Esophagus squamous epithelium (tissue), 4 donors: ENCODE measurements around the gene TBX2.

Experiments used
- POLR2A ChIP-seq, 4 donors: fragments of 450-650 bp; IDR thresholded peaks; one replicate each; pipeline ENCODE4 v1.6.1; 2017; ENCODE audit warnings: antibody characterized with exemption in 4 of 4, mild to moderate bottlenecking in 4 of 4, moderate library complexity in 3 of 4
- TF ChIP-seq, protein P1 (sequence below), 6 experiments: fragments of 450-650 bp in 4 of 6; fragments of 200-600 bp in 2 of 6; sonication (generic) in 2 of 6; IDR thresholded peaks; one replicate each; pipeline ENCODE4 v1.5.1; 2016 to 2019; ENCODE audit warnings: antibody characterized with exemption in 6 of 6, mild to moderate bottlenecking in 4 of 6, moderate library complexity in 4 of 6

DNA sequence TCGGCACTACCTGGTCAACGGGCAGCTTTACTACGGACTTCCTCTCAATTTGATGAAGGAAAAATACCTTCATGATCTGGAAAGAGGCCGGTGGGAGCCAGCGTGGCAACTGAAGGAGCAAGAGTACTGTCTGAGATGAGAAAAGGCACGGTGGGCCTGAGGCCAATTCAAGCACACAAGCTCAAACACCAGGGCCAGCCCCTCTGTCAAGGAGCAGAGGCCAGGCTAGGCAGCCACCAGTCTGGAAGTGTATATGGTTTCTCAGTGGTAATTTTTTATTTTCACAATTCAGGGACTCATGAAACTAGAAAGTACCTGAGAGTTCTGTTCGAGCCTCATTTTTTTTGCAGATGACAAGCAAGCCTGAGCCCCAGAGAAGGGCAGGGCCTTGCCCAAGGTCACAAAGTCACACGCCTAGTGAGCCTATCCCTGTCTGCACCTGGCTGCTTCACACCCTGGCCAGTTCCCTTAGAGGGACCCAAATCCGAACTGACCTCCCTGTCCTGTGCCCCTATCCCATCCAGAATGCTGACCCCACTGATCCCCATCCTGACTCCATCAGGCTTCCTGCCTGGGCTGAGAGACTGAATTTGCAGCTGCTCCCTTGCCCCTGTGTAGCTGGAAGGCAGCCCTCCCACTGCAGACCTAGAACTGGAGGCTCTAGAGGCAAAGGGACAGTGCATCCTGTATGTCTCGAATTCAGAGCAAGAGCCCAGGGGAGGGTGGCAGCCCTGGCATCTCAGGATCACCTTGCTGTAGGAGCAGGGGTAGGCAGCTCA lies 4.8 kb upstream of the TBX2 start:
- TF ChIP-seq, protein P1, sequence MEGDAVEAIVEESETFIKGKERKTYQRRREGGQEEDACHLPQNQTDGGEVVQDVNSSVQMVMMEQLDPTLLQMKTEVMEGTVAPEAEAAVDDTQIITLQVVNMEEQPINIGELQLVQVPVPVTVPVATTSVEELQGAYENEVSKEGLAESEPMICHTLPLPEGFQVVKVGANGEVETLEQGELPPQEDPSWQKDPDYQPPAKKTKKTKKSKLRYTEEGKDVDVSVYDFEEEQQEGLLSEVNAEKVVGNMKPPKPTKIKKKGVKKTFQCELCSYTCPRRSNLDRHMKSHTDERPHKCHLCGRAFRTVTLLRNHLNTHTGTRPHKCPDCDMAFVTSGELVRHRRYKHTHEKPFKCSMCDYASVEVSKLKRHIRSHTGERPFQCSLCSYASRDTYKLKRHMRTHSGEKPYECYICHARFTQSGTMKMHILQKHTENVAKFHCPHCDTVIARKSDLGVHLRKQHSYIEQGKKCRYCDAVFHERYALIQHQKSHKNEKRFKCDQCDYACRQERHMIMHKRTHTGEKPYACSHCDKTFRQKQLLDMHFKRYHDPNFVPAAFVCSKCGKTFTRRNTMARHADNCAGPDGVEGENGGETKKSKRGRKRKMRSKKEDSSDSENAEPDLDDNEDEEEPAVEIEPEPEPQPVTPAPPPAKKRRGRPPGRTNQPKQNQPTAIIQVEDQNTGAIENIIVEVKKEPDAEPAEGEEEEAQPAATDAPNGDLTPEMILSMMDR (IDR thresholded peaks at IDR 0.05), result no peak
- no peak for TF ChIP-seq POLR2A (IDR thresholded peaks at IDR 0.05)
